ENCODE results near the gene KLHL2. TPM values are rescaled to one million over a fixed set of nuclear protein-coding genes. Genes with fewer than 3 reads are reported as not detected.

KLHL2 gene, protein sequence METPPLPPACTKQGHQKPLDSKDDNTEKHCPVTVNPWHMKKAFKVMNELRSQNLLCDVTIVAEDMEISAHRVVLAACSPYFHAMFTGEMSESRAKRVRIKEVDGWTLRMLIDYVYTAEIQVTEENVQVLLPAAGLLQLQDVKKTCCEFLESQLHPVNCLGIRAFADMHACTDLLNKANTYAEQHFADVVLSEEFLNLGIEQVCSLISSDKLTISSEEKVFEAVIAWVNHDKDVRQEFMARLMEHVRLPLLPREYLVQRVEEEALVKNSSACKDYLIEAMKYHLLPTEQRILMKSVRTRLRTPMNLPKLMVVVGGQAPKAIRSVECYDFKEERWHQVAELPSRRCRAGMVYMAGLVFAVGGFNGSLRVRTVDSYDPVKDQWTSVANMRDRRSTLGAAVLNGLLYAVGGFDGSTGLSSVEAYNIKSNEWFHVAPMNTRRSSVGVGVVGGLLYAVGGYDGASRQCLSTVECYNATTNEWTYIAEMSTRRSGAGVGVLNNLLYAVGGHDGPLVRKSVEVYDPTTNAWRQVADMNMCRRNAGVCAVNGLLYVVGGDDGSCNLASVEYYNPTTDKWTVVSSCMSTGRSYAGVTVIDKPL
- 9.8 to 12.4 TPM (median 10.8 TPM) in 3 replicates for total RNA-seq (2021)
- Bru-seq, nascent RNA = percentile 72 among the genes with signal in this experiment
- long read RNA-seq, experiment 1, transcript KLHL2-201 (15 exons, 3,134 nt) = major isoform, 21 of 49 reads
- long read RNA-seq, experiment 1, partial matches to known transcripts = 3 of 49 reads
- long read RNA-seq, experiment 1, other reads (novel, unspliced or antisense) = 25 of 49 reads
- long read RNA-seq, experiment 2, partial matches to known transcripts = 7 of 14 reads
- long read RNA-seq, experiment 2, other reads (novel, unspliced or antisense) = 7 of 14 reads
- long read RNA-seq, experiment 3, partial matches to known transcripts = 0 of 1 reads
- long read RNA-seq, experiment 3, other reads (novel, unspliced or antisense) = 1 of 1 reads

DNA sequence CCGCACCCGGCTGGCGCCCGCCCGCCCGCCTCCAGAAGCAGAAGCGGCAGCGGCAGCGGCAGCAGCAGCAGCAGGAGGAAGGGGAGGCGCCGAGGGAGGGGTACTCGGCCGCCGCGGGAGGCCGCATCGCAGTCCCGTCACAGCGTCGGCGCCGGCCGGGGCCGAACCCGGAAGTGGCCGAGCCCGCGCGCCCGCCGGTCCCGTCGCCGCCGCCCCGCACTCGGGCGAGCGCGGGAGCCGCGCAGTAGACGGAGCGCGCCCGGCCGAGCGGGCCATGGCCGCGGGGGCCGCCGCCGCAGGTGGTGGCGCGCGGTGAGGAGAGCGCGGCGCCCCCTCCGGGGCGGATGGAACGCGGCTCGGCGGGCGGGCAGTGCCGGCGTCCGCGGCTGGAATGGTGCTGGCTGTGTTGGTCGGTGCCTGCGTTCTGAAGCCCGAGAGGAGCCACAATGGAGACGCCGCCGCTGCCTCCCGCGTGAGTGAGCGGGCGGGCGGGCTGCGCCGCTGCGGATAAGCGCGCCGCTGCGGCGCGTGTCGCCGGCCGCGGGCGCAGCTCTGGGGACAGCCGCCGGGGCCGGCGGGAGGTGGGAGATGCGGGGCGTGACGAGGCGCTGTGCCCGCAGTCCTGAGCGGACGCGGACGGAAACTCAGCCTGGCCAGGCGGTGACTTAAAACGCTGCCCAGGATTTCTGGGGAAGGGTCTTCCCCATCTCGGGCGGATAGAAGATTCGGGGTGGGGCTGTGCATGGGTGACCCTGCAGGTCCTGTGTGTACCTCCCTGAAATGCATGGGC, at the start of gene KLHL2:
Gene KLHL2, plus strand, starts transcription at position 131 of the 790 bp plus-strand sequence. Its CDS starts 316 bp downstream, at position 447.
- H3K4me1 Mint-ChIP-seq = peaks cover 59% of the 10 kb centered on the region
- H3K9me3 Mint-ChIP-seq = no peaks in the 10 kb centered on the region
- ChIA-PET POLR2A (no interaction called here), CTCF (no interaction called here)
- H3K27me3 Mint-ChIP-seq (ENCODE audit: low read depth) = peaks cover 20% of the 10 kb centered on the region
- peak; percentile 72 for DNase-seq (ENCODE audit: low spot score)
- H3K27ac Mint-ChIP-seq = peak within 1 kb of the TSS; percentile 37; the same call in 1 of the 2 replicates
- H3K4me3 Mint-ChIP-seq = peak within 1 kb of the TSS; percentile 88
- peak; percentile 71 for ATAC-seq
- H3K36me3 Mint-ChIP-seq = no peaks in the 10 kb centered on the region
- TF ChIP-seq, protein P1, sequence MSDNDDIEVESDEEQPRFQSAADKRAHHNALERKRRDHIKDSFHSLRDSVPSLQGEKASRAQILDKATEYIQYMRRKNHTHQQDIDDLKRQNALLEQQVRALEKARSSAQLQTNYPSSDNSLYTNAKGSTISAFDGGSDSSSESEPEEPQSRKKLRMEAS (CRISPR knock-in tag; IDR thresholded peaks at IDR 0.05) = no peak
- TF ChIP-seq, protein P2, sequence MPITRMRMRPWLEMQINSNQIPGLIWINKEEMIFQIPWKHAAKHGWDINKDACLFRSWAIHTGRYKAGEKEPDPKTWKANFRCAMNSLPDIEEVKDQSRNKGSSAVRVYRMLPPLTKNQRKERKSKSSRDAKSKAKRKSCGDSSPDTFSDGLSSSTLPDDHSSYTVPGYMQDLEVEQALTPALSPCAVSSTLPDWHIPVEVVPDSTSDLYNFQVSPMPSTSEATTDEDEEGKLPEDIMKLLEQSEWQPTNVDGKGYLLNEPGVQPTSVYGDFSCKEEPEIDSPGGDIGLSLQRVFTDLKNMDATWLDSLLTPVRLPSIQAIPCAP (CRISPR knock-in tag; IDR thresholded peaks at IDR 0.05) = no peak
- TF ChIP-seq SMAD4 (CRISPR knock-in tag; IDR thresholded peaks at IDR 0.05) (no peak), CREM (CRISPR knock-in tag; IDR thresholded peaks at IDR 0.05) (0 out of 2 replicates have a peak, but pooled peaks have one; percentile 51), ZBTB21 (CRISPR knock-in tag; IDR thresholded peaks at IDR 0.05; ENCODE audit: borderline replicate concordance) (no peak), GTF2I (CRISPR knock-in tag; conservative IDR thresholded peaks at IDR 0.05) (no peak), TEAD1 (CRISPR knock-in tag; IDR thresholded peaks at IDR 0.05) (0 out of 2 replicates have a peak, but pooled peaks have one; percentile 56), NFATC4 (CRISPR knock-in tag; IDR thresholded peaks at IDR 0.05) (no peak), FOXJ3 (CRISPR knock-in tag; IDR thresholded peaks at IDR 0.05; ENCODE audit: borderline replicate concordance) (no peak), NFYB (CRISPR knock-in tag; conservative IDR thresholded peaks at IDR 0.05; ENCODE audit: low read depth) (no peak), TEAD4 (CRISPR knock-in tag; IDR thresholded peaks at IDR 0.05) (no peak), KAT7 (CRISPR knock-in tag; IDR thresholded peaks at IDR 0.05; ENCODE audit: borderline replicate concordance) (peak; percentile 72; the same call in 1 of the 2 replicates), ESRRA (CRISPR knock-in tag; IDR thresholded peaks at IDR 0.05; ENCODE audit: borderline replicate concordance) (no peak)
- TF ChIP-seq, protein P3, sequence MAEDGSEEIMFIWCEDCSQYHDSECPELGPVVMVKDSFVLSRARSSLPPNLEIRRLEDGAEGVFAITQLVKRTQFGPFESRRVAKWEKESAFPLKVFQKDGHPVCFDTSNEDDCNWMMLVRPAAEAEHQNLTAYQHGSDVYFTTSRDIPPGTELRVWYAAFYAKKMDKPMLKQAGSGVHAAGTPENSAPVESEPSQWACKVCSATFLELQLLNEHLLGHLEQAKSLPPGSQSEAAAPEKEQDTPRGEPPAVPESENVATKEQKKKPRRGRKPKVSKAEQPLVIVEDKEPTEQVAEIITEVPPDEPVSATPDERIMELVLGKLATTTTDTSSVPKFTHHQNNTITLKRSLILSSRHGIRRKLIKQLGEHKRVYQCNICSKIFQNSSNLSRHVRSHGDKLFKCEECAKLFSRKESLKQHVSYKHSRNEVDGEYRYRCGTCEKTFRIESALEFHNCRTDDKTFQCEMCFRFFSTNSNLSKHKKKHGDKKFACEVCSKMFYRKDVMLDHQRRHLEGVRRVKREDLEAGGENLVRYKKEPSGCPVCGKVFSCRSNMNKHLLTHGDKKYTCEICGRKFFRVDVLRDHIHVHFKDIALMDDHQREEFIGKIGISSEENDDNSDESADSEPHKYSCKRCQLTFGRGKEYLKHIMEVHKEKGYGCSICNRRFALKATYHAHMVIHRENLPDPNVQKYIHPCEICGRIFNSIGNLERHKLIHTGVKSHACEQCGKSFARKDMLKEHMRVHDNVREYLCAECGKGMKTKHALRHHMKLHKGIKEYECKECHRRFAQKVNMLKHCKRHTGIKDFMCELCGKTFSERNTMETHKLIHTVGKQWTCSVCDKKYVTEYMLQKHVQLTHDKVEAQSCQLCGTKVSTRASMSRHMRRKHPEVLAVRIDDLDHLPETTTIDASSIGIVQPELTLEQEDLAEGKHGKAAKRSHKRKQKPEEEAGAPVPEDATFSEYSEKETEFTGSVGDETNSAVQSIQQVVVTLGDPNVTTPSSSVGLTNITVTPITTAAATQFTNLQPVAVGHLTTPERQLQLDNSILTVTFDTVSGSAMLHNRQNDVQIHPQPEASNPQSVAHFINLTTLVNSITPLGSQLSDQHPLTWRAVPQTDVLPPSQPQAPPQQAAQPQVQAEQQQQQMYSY (CRISPR knock-in tag; IDR thresholded peaks at IDR 0.05) = no peak
- TF ChIP-seq, protein P4, sequence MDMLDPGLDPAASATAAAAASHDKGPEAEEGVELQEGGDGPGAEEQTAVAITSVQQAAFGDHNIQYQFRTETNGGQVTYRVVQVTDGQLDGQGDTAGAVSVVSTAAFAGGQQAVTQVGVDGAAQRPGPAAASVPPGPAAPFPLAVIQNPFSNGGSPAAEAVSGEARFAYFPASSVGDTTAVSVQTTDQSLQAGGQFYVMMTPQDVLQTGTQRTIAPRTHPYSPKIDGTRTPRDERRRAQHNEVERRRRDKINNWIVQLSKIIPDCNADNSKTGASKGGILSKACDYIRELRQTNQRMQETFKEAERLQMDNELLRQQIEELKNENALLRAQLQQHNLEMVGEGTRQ (CRISPR knock-in tag; IDR thresholded peaks at IDR 0.05) = no peak
- TF ChIP-seq, protein P5, sequence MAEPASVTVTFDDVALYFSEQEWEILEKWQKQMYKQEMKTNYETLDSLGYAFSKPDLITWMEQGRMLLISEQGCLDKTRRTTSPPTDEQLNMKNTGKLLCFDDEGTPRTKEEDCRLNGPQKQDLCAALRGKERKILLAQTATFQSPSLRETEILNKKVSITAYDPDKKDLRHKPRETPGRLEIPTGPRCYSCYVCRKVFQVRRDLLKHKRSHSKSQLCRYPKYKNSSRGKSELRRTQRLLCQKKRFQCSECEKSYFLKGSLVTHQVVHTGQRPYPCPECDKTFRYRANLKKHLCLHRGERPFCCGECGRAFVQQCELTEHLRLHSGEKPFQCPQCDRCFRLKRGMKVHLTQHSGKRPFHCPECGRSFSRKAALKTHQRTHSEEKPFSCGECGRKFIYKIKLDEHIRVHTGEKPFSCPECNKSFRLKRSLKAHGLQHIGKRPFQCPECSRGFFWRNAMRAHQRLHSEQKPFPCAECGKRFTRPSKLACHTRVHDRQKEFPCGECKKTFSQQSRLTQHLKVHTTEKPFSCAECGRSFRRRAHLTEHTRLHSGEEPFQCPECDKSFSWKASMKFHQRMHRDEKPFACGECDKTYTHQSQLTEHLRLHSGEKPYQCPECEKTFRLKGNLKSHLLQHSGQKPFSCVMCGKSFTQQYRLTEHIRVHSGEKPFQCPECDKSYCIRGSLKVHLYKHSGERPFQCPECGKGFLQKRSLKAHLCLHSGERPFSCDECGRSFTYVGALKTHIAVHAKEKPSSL (CRISPR knock-in tag; conservative IDR thresholded peaks at IDR 0.05) = no peak
- TF ChIP-seq, protein P6, sequence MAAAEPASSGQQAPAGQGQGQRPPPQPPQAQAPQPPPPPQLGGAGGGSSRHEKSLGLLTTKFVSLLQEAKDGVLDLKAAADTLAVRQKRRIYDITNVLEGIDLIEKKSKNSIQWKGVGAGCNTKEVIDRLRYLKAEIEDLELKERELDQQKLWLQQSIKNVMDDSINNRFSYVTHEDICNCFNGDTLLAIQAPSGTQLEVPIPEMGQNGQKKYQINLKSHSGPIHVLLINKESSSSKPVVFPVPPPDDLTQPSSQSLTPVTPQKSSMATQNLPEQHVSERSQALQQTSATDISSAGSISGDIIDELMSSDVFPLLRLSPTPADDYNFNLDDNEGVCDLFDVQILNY (CRISPR knock-in tag; IDR thresholded peaks at IDR 0.05) = no peak
- TF ChIP-seq, protein P7, sequence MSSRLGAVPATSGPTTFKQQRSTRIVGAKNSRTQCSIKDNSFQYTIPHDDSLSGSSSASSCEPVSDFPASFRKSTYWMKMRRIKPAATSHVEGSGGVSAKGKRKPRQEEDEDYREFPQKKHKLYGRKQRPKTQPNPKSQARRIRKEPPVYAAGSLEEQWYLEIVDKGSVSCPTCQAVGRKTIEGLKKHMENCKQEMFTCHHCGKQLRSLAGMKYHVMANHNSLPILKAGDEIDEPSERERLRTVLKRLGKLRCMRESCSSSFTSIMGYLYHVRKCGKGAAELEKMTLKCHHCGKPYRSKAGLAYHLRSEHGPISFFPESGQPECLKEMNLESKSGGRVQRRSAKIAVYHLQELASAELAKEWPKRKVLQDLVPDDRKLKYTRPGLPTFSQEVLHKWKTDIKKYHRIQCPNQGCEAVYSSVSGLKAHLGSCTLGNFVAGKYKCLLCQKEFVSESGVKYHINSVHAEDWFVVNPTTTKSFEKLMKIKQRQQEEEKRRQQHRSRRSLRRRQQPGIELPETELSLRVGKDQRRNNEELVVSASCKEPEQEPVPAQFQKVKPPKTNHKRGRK (CRISPR knock-in tag; IDR thresholded peaks at IDR 0.05; ENCODE audit: borderline replicate concordance) = no peak
- TF ChIP-seq, protein P8, sequence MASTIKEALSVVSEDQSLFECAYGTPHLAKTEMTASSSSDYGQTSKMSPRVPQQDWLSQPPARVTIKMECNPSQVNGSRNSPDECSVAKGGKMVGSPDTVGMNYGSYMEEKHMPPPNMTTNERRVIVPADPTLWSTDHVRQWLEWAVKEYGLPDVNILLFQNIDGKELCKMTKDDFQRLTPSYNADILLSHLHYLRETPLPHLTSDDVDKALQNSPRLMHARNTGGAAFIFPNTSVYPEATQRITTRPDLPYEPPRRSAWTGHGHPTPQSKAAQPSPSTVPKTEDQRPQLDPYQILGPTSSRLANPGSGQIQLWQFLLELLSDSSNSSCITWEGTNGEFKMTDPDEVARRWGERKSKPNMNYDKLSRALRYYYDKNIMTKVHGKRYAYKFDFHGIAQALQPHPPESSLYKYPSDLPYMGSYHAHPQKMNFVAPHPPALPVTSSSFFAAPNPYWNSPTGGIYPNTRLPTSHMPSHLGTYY (CRISPR knock-in tag; IDR thresholded peaks at IDR 0.05) = no peak
- TF ChIP-seq, protein P9, sequence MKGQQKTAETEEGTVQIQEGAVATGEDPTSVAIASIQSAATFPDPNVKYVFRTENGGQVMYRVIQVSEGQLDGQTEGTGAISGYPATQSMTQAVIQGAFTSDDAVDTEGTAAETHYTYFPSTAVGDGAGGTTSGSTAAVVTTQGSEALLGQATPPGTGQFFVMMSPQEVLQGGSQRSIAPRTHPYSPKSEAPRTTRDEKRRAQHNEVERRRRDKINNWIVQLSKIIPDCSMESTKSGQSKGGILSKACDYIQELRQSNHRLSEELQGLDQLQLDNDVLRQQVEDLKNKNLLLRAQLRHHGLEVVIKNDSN (CRISPR knock-in tag; IDR thresholded peaks at IDR 0.05) = no peak

All from WTC11 (cell line).